B cell (primary cell): ENCODE results near the gene CFAP65.

Source experiments
- EZH2 ChIP-seq: IDR thresholded peaks from 2 replicates; pipeline ENCODE4 v1.6.1; 2012; ENCODE audit warnings: borderline replicate concordance, low read depth, mild to moderate bottlenecking, moderate library complexity, low read length; ENCODE audit not compliant: insufficient read depth, poor library complexity, severe bottlenecking
- TF ChIP-seq, protein P1 (sequence below): fragments of 200-600 bp; IDR thresholded peaks from one replicate; pipeline ENCODE4 v1.8.0; 2022; ENCODE audit warnings: antibody characterized with exemption, mild to moderate bottlenecking

DNA sequence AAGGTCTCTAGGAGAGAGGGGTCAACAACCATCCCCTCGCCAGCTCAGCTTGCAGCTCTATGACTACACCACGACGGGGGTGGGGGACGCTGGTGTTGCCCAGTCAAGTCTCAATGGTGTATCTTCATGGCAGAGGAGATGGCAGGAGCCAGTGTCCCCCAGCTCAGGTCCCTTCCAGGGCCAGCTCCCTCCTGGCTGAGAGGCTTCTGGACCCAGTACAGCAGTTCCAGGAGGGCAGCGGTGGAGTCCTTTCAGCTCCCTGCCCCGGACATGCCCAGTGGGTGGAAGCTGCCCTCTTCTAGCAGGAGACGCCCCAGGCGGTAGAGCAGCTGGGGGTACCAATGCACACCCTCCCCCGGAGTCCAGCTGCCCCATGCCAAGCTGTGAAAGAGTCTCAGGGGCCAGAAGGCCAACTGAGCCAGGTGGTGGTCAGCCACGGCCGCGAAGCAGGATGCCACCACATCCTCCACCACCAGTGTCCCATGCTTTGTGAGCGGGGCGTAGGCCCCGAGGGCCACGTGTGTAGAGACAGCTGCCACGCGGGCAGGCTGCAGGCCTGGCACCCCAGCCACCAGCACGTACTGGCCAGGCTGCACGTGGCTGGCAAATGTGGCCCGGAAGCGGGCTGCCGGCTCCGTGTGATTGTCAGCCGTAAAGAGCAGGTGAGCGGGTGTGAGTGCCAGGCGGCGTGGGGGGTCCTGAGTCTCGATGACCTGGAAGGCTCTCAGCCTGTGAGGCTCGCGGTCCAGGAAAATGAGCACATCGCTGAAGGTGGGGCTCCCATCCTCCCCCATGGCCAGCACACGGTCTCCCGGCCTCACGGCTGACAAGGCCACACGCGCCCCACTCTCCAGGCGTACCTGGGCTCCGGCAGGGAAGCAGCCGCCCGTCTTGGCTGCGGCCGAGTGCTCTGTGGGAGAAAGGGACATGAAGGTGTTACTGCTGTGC lies 13.9 kb upstream of the CFAP65 start:
- no peak for TF ChIP-seq EZH2
- TF ChIP-seq, protein P1, sequence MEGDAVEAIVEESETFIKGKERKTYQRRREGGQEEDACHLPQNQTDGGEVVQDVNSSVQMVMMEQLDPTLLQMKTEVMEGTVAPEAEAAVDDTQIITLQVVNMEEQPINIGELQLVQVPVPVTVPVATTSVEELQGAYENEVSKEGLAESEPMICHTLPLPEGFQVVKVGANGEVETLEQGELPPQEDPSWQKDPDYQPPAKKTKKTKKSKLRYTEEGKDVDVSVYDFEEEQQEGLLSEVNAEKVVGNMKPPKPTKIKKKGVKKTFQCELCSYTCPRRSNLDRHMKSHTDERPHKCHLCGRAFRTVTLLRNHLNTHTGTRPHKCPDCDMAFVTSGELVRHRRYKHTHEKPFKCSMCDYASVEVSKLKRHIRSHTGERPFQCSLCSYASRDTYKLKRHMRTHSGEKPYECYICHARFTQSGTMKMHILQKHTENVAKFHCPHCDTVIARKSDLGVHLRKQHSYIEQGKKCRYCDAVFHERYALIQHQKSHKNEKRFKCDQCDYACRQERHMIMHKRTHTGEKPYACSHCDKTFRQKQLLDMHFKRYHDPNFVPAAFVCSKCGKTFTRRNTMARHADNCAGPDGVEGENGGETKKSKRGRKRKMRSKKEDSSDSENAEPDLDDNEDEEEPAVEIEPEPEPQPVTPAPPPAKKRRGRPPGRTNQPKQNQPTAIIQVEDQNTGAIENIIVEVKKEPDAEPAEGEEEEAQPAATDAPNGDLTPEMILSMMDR = no peak
